DOHH2 (cell line): ENCODE data around the gene FMNL3.

Source experiments
- H3F3A ChIP-seq: fragments of 200-600 bp; sonication (generic), shearing (Covaris generic); 2 replicates; pipeline ENCODE4 v1.6.0; 2016; ENCODE audit warnings: antibody characterized with exemption, mild to moderate bottlenecking; ENCODE audit not compliant: control insufficient read depth, insufficient read depth
- H3K27ac ChIP-seq: fragments of 200-600 bp; sonication (generic); 2 replicates; pipeline ENCODE4 v1.5.1; 2014; ENCODE audit warnings: low read depth, mild to moderate bottlenecking, low read length, moderate library complexity
- H3K27me3 ChIP-seq: fragments of 200-600 bp; sonication (generic); 2 replicates; pipeline ENCODE4 v1.6.1; 2014; ENCODE audit warnings: mild to moderate bottlenecking, low read length, mixed read lengths; ENCODE audit not compliant: control insufficient read depth
- H3K36me3 ChIP-seq: fragments of 200-600 bp; sonication (generic); 2 replicates; pipeline ENCODE4 v1.6.1; 2014; ENCODE audit warnings: mild to moderate bottlenecking, low read length, moderate library complexity, mixed read lengths; ENCODE audit not compliant: control insufficient read depth
- H3K4me1 ChIP-seq: fragments of 200-600 bp; sonication (generic); 2 replicates; pipeline ENCODE4 v1.6.1; 2014; ENCODE audit warnings: mild to moderate bottlenecking, low read length, mixed read lengths; ENCODE audit not compliant: control insufficient read depth
- H3K4me2 ChIP-seq: fragments of 200-600 bp; sonication (generic); 2 replicates; pipeline ENCODE4 v1.6.0; 2014; ENCODE audit warnings: mild to moderate bottlenecking, low read length, moderate library complexity
- H3K4me3 ChIP-seq: fragments of 200-600 bp; sonication (generic); 2 replicates; pipeline ENCODE4 v1.5.1; 2014; ENCODE audit warnings: mild to moderate bottlenecking, low read length, mixed read lengths
- H3K79me2 ChIP-seq: fragments of 200-600 bp; sonication (generic); 2 replicates; pipeline ENCODE4 v1.6.1; 2014; ENCODE audit warnings: mild to moderate bottlenecking, low read length, mixed read lengths; ENCODE audit not compliant: control insufficient read depth
- H3K9me2 ChIP-seq: fragments of 200-600 bp; sonication (generic); replicated peaks from 2 replicates; pipeline ENCODE4 v1.6.1; 2014; ENCODE audit warnings: mild to moderate bottlenecking, low read length, mixed read lengths; ENCODE audit not compliant: control insufficient read depth
- H3K9me3 ChIP-seq: fragments of 200-600 bp; sonication (generic); 2 replicates; pipeline ENCODE4 v1.6.1; 2014; ENCODE audit warnings: antibody characterized with exemption, low read length, mixed read lengths; ENCODE audit not compliant: control insufficient read depth, insufficient read depth
- H4K20me1 ChIP-seq: fragments of 200-600 bp; sonication (generic); 2 replicates; pipeline ENCODE4 v1.6.0; 2014; ENCODE audit warnings: low read depth, mild to moderate bottlenecking, antibody characterized with exemption, low read length, moderate library complexity; ENCODE audit not compliant: control insufficient read depth, insufficient read depth
- CTCF ChIP-seq: fragments of 200-600 bp; sonication (generic); IDR thresholded peaks from one replicate; pipeline ENCODE4 v1.5.1; 2014; ENCODE audit warnings: antibody characterized with exemption, mild to moderate bottlenecking, low read depth, low read length; ENCODE audit not compliant: poor library complexity, severe bottlenecking
- EZH2phosphoT487 ChIP-seq: fragments of 200-600 bp; sonication (generic); IDR thresholded peaks from 2 replicates; pipeline ENCODE4 v1.6.1; 2017; ENCODE audit warnings: borderline replicate concordance, mild to moderate bottlenecking, antibody characterized with exemption, low read length, moderate library complexity, mixed read lengths

Gene FMNL3

GRCh38 chr12:49748800-49749199, 41.6 kb upstream of the FMNL3 start:
- H3K27me3 ChIP-seq, result no peaks in the 10 kb centered on the region
- peaks cover 100% of the 10 kb centered on the region for H3K79me2 ChIP-seq
- no peaks in the 10 kb centered on the region for H3K9me3 ChIP-seq
- H3K27ac ChIP-seq, result no peak overlapping the region
- H3K9me2 ChIP-seq, result no peaks in the 10 kb centered on the region
- peaks cover 4% of the 10 kb centered on the region; the same call in 1 of the 2 replicates for H3F3A ChIP-seq
- H3K4me1 ChIP-seq, result peaks cover 57% of the 10 kb centered on the region
- peaks cover 52% of the 10 kb centered on the region for H4K20me1 ChIP-seq
- H3K4me3 ChIP-seq, result no peak overlapping the region
- H3K4me2 ChIP-seq, result no peak overlapping the region
- peaks cover 84% of the 10 kb centered on the region for H3K36me3 ChIP-seq
- TF ChIP-seq CTCF, result no peak
- no peak for TF ChIP-seq EZH2phosphoT487

GRCh38 chr12:49748306-49748705, 41.1 kb upstream of the FMNL3 start:
- TF ChIP-seq CTCF (no peak), EZH2phosphoT487 (no peak)
- H3K27ac ChIP-seq, result no peak overlapping the region
- peaks cover 57% of the 10 kb centered on the region for H4K20me1 ChIP-seq
- H3K9me2 ChIP-seq, result no peaks in the 10 kb centered on the region
- no peaks in the 10 kb centered on the region for H3K27me3 ChIP-seq
- no peak overlapping the region; the same call in 1 of the 2 replicates for H3K4me2 ChIP-seq
- H3K79me2 ChIP-seq, result peaks cover 100% of the 10 kb centered on the region
- no peak overlapping the region for H3K4me3 ChIP-seq
- H3K9me3 ChIP-seq, result no peaks in the 10 kb centered on the region
- peaks cover 57% of the 10 kb centered on the region for H3K4me1 ChIP-seq
- H3F3A ChIP-seq, result peaks cover under 1% of the 10 kb centered on the region; the same call in 1 of the 2 replicates
- peaks cover 84% of the 10 kb centered on the region for H3K36me3 ChIP-seq

GRCh38 chr12:49744363-49744885, 37.2 kb upstream of the FMNL3 start:
- H3K4me3 ChIP-seq, result no peak overlapping the region
- H3K4me1 ChIP-seq, result peaks cover 47% of the 10 kb centered on the region
- H3K36me3 ChIP-seq, result peaks cover 59% of the 10 kb centered on the region
- peaks cover 43% of the 10 kb centered on the region for H4K20me1 ChIP-seq
- TF ChIP-seq CTCF (no peak), EZH2phosphoT487 (no peak)
- H3K27me3 ChIP-seq, result no peaks in the 10 kb centered on the region
- H3K4me2 ChIP-seq, result peak overlapping the region; percentile 33
- H3K27ac ChIP-seq, result no peak overlapping the region
- H3K79me2 ChIP-seq, result peaks cover 78% of the 10 kb centered on the region
- H3K9me2 ChIP-seq, result no peaks in the 10 kb centered on the region
- H3F3A ChIP-seq, result no peaks in the 10 kb centered on the region
- no peaks in the 10 kb centered on the region for H3K9me3 ChIP-seq
